GOT3 (cell line): ENCODE data around the gene ACYP2.
"Not testable (repeated sequence)": the region's sequence is repeated elsewhere in the genome, so short reads cannot be mapped to it uniquely, and the experiment has no call there.

Source experiments
- DNase-seq: peaks from one replicate; lab custom pipeline; 2025; ENCODE audit warnings: mixed read lengths; lab: John Stamatoyannopoulos, UW

ACYP2 gene

DNA sequence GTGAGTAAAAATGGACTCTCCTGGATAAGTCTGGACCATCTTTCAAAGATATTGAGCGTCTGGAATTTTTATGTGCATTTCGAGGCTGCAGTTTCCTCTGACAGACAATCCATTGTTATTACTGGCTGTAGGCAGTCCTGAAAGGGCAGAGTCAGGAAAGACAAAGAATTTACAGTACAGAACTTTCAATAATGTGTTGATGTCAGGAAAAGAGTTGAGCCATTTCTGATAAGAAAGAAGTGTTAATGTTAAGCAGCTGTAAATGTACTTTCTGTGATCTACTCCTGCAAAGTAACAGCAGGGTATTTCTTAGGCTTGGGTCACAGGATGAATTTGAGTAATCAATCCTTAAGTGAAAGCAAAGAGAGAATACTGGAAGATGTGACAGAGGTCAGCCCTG, 110.8 kb downstream of the ACYP2 start:
- DNase-seq, result no peak

DNA sequence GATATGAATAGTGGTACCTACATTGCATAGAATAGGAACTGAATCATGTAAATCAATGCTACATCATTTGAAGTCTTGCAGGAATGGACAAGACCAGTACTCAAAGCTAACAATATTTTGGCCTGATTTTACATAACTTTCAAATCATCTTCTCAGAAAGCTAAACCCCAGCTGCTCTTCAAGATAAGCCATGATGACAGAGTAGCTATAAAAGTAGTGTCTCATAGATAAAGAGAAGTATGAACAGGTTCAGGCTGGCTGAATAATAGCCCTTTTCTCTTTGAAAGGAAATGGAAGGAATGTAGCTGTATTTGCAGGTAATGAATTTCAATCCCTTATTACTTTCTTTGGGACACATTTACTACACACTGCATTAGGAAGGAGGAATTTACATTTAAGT, 112.4 kb downstream of the ACYP2 start:
- no peak for DNase-seq

DNA sequence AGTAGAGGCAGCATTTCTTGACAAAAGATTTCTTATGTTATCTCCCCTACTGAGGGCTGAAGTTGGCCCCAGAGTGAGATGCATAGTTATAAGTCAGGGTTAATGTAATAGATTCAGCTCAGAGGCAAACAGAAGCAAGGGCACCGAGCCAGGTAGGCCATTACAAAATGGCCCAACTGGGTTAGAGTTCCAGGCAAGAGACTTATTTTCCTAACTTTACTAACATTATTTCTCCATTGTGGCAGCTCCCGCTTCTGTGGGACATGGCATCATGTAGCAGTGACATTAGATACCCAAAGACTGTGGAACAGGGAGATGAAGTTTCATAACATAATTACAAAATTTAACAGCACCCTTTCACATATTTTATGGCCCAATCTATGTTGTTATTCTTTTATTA, 113.5 kb downstream of the ACYP2 start:
- DNase-seq, result no peak

DNA sequence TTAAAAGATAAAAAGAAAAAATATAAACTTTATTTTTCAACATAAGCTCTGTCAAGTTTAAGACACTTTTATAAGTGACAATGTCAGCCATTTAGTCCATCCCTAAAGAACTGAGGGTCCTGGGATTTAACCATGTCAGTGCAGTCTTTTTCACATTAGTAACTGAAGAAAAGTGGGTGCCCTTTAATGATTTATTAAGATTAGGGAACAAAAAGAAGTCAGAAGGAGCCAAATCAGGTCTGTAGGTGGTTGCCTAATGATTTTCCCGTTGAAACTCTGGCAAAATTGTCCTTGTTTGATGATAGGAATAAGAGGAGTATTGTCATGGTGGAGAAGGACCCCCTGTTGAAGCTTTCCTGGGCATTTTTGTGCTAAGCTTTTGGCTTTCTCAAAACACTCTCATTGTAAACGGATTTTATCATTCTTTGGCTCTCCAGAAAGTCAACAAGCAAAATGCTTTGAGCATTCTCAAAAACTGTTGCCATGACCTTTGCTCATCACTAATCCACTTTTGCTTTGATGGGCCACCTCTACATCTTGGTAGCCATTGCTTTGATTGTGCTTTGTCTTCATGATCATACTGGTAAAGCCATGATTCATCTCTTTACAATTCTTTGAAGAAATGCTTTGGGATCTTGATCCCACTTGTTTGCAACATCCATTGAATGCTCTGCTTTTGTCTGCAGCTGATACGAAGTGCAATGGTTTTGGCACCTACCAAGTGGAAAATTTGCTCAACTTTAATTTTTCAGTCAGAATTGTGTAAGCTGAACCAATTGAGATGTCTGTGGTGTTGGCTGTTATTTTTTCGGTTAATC, 118.6 kb downstream of the ACYP2 start:
- DNase-seq, result no peak

- DNase-seq, result no peak
Measured at GRCh38 chr2:54237428-54237827, 122.0 kb downstream of the ACYP2 start.

DNA sequence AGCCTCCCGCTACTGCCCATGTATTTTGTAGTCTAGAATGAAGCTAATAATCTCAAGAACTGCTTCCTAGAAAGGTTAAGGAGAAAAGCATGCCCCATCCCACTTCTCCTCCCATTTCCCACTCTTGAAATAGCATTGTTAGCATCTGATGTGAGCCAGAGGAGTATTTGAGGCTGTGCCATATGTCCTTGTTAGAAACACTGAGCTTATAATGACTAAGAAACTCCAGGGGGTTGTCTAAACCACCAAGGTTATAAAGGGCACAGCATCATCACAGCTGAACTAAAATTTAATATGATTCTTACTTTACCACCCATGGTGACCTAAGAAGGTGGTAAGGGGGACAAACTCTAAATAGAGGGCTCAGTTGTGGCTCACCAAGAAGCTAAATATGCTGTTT, 124.0 kb downstream of the ACYP2 start:
- DNase-seq, result no peak

GRCh38 chr2:54240515-54241469, 125.4 kb downstream of the ACYP2 start:
- DNase-seq, result no peak

GRCh38 chr2:54247115-54247514, 131.7 kb downstream of the ACYP2 start:
- DNase-seq, result no peak

- DNase-seq, result no peak
Measured at GRCh38 chr2:54249629-54250028, 134.2 kb downstream of the ACYP2 start.

- no peak for DNase-seq
Measured at GRCh38 chr2:54254180-54254579, 138.8 kb downstream of the ACYP2 start.

DNA sequence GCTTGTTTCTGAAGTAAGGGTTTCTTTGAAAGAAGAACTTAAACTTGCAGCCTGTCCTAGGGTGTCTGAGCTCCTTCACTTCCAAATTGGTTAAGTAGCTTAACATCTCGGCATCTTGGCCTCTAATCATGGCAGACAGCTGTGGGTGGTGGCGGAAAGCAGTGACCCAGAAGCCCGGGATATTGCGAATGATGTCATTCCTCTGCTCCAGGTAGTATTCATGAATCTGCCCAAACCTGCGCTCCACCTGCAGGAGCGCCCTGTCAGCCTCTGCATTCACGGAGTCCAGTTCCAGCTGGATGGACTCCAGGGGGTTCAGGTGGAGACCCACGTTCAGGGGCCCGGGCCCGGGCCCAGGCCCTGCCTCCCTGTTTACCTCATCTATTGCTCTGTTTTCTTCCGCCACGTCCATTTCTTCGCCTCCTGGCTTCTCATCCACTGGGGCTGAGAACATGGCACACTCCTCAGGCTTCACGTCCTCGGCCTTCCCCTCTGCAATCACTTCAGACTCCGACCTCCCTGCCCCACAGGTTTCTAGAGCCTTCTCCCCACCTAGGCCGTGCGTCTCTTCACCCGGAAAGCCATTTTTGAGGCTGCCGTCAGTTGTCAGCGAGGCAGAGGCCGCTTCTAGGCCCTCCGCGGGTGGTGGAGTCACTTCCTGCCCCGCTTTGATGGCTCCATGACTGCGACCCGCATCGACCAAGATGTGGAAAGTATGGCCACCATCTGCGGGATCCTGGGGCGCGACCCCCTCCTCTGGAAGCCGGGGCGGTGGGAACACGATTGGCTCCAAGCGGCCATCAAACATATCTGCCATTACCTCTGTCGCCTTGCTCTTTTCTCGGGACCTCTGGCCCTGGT, 140.0 kb downstream of the ACYP2 start:
- no peak for DNase-seq

- DNase-seq, result no peak
Measured at GRCh38 chr2:54256091-54256694, 140.8 kb downstream of the ACYP2 start, which contains the start of gene TSPYL6. TSS of gene TSPYL6 (minus strand) at chr2:54256229. CDS start at chr2:54256151, 78 bp downstream.

DNA sequence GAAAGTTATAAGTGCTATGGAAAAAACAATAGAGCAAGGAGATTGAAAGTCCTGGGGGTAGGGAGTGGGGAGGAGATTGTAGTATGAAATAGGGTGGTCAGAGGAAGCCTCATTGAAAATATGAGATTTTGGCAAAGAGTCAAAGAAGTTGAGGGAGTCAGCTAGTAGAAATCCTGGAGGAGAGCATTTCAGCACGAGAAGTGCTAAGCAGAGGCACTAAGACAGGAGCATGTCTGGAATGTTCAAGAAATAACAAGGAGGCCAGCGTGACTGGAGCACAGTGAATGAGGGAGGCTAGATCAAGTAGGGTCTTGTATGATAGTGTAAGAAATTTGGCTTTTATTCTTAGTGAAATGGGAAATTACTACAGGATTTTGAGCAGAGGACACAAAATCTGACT, 142.8 kb downstream of the ACYP2 start:
- DNase-seq, result no peak

DNA sequence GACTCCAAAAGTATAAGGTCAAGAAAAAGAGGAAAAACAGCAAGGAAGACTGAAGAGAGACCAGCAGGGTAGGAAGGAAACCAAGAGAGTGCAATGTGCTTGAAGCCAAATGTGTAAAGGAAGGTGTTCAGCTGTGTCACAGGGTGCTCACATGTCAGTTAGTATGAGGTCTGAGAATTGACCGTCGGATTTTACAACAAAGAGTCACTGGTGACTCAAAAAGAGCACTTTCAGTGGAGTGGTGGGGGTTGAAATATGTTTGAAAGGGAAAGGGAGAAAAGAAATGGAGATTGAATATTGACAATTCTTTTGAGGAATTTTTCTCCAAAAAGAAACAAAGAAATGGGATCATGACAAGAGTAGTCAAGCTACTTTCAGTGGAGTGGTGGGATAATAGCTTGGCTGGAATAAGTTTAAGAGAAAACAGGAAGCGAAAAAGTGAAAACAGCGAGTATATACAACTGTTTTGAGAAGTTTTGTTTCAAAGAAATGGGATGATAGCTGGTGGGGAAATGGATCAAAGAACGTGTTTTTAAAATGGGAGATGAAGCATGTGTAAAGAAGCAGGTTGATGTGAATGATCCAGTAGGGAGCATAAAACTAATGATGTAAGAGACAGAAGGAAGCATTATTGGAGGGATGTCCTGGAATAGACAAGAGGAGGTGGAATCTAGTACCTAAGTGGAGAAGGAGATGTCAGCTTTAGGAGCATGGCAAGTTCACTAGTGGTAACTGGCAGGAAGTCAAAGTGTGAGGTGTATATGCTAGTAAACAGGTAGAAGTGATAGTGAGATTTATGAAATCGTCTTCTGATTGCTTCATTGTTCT, 144.2 kb downstream of the ACYP2 start:
- no peak for DNase-seq

DNA sequence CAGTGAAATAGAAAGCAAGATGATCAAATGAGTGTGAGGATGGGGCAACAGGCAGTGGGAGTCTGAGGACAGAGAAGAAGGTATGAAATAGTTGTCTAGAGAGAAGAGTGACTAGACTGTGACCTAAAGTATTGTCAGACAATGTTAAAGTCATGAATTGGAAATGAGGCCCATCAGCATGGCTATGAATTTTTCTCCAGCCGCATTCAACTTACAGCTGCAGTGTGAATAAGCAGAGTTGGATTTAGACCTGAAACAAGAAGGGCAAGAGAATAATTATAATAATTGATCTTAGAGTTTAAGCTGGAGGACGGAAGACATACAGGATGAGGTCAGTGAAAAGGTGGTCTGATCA, 144.8 kb downstream of the ACYP2 start:
- DNase-seq, result no peak

GRCh38 chr2:54261537-54261936, 146.1 kb downstream of the ACYP2 start:
- DNase-seq, result no peak

DNA sequence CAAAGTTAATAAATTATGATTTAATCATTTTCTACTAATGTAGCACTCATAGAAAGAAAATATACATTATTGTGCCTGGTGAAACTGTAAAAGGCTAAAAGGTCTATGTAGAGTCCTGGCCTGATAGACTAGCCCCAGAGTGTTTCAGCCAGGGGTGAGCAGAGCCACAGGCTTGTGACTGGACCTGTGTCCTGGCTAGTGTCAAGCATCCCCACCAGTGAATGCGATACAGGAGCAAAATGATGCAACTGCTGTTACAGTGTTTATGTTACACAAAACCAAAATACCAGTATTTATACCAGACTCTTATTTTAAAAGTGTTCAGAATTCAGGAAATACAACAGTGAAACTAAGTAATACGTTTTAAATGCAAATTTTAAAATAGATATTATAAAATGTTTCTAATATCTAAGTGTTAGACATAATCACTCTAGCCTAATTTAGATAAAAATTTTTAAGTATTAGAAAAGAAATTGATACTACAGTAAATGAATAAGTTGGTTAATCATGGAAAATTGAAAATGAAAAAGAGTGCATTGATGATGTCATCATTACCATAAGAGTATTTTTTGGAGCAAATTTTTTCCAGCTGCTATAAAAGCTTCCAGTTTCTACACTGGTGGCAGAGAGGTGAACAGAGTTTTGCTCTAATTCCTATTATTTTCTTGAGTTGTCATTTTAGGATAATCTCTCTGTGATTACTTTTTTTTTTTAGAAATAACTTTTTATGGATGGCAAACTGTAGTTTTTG, 146.8 kb downstream of the ACYP2 start:
- no peak for DNase-seq

DNA sequence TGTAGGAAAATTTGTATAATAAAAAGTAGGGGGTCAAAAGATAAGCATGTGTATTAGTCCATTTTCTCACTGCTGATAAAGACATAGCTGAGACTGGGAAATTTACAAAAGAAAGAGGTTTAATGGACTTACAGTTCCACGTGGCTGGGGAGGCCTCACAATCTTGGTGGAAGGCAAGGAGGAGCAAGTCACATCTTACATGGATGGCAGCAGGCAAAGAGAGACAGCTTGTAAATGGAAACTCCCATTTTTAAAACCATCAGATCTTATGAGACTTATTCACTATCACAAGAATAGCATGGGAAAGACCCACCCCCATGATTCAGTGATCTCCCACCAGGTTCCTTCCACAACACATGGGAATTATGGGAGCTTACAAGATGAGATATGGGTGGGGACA, 149.7 kb downstream of the ACYP2 start:
- DNase-seq, result not testable (repeated sequence)

GRCh38 chr2:54267577-54267976, 152.2 kb downstream of the ACYP2 start:
- DNase-seq, result no peak

GRCh38 chr2:54271189-54271588, 155.8 kb downstream of the ACYP2 start:
- DNase-seq, result no peak
